HEK293 (cell line): Measurements from ENCODE around the gene NCAN.

Experiments
- CTCF ChIA-PET: fragments of 350-600 bp; formaldehyde crosslinking; extraction: SDS; loops from one replicate; lab custom pipeline; 2021; ENCODE audit warnings: antibody characterized with exemption; lab: Yijun Ruan, JAX
- POLR2A ChIA-PET: fragments of 300-600 bp; formaldehyde crosslinking; extraction: SDS; loops from one replicate; lab custom pipeline; 2020; ENCODE audit warnings: antibody characterized with exemption, inconsistent platforms; lab: Yijun Ruan, JAX
- H3K27ac ChIP-seq: fragments of 200-500 bp; sonication (Bioruptor generic); 2 replicates; pipeline ENCODE4 v1.5.1; 2014; ENCODE audit warnings: low read depth, low read length, control low read depth, inconsistent platforms; ENCODE audit errors: extremely low read depth
- H3K36me3 ChIP-seq, 2 experiments: fragments of 200-500 bp in 1 of 2; sonication (Bioruptor generic) in 1 of 2; 1 replicate in 1 of 2; 2 replicates in 1 of 2; pipeline ENCODE4 v1.5.1; 2014 to 2017; ENCODE audit warnings: inconsistent platforms in 2 of 2, low read length in 2 of 2; ENCODE audit not compliant: control insufficient read depth in 2 of 2, insufficient read depth in 1 of 2
- H3K4me1 ChIP-seq: fragments of 200-500 bp; sonication (Bioruptor generic); 2 replicates; pipeline ENCODE4 v1.5.1; 2014; ENCODE audit warnings: mild to moderate bottlenecking, low read length, inconsistent platforms; ENCODE audit not compliant: control insufficient read depth, insufficient read depth
- H3K4me3 ChIP-seq: 2 replicates; pipeline ENCODE4 v1.5.1; 2011; ENCODE audit warnings: low read depth, mild to moderate bottlenecking, control low read depth, low read length, moderate library complexity
- H3K9me3 ChIP-seq: fragments of 200-500 bp; sonication (Bioruptor generic); 2 replicates; pipeline ENCODE4 v1.5.1; 2014; ENCODE audit warnings: low read depth, low read length, inconsistent platforms; ENCODE audit not compliant: control insufficient read depth, insufficient read depth
- EGR2 ChIP-seq: fragments of 450-650 bp; formaldehyde crosslinking; IDR thresholded peaks from 2 replicates; pipeline ENCODE4 v1.5.1; 2016; ENCODE audit warnings: low read depth, missing biosample characterization, missing genetic modification characterization
- GLIS1 ChIP-seq: fragments of 450-650 bp; formaldehyde crosslinking; IDR thresholded peaks from 2 replicates; pipeline ENCODE4 v1.5.1; 2016; ENCODE audit warnings: missing biosample characterization, missing genetic modification characterization
- HOXC10 ChIP-seq: sonication (generic); formaldehyde crosslinking; IDR thresholded peaks from 2 replicates; pipeline ENCODE4 v1.8.1; 2023; ENCODE audit warnings: mild to moderate bottlenecking, missing genetic modification reagents
- HOXD13 ChIP-seq: sonication (generic); formaldehyde crosslinking; IDR thresholded peaks from 2 replicates; pipeline ENCODE4 v1.8.0; 2022; ENCODE audit warnings: missing genetic modification reagents, borderline replicate concordance
- KLF1 ChIP-seq: fragments of 450-650 bp; formaldehyde crosslinking; IDR thresholded peaks from 2 replicates; pipeline ENCODE4 v1.5.1; 2016; ENCODE audit warnings: missing biosample characterization, missing genetic modification characterization
- KLF9 ChIP-seq: fragments of 450-650 bp; formaldehyde crosslinking; IDR thresholded peaks from 2 replicates; pipeline ENCODE4 v1.5.1; 2016; ENCODE audit warnings: missing biosample characterization, missing genetic modification characterization, low read depth
- YY2 ChIP-seq: fragments of 450-650 bp; formaldehyde crosslinking; IDR thresholded peaks from 2 replicates; pipeline ENCODE4 v1.5.1; 2016; ENCODE audit warnings: missing biosample characterization, missing genetic modification characterization
- ZFP69B ChIP-seq: fragments of 450-650 bp; formaldehyde crosslinking; IDR thresholded peaks from 2 replicates; pipeline ENCODE4 v1.5.1; 2016; ENCODE audit warnings: missing biosample characterization, missing genetic modification characterization
- ZNF140 ChIP-seq: fragments of 450-650 bp; formaldehyde crosslinking; IDR thresholded peaks from 2 replicates; pipeline ENCODE4 v1.5.1; 2016; ENCODE audit warnings: missing biosample characterization, missing genetic modification characterization
- ZNF169 ChIP-seq: fragments of 450-650 bp; formaldehyde crosslinking; IDR thresholded peaks from 2 replicates; pipeline ENCODE4 v1.5.1; 2016; ENCODE audit warnings: missing biosample characterization, missing genetic modification characterization
- ZNF19 ChIP-seq: fragments of 450-650 bp; formaldehyde crosslinking; IDR thresholded peaks from 2 replicates; pipeline ENCODE4; 2016; ENCODE audit warnings: missing biosample characterization, missing genetic modification characterization, low read depth
- ZNF221 ChIP-seq: fragments of 450-650 bp; formaldehyde crosslinking; IDR thresholded peaks from 2 replicates; pipeline ENCODE4 v1.5.1; 2017; ENCODE audit warnings: missing biosample characterization, missing genetic modification characterization, borderline replicate concordance
- ZNF239 ChIP-seq: fragments of 450-650 bp; formaldehyde crosslinking; IDR thresholded peaks from 2 replicates; pipeline ENCODE4 v1.5.1; 2016; ENCODE audit warnings: missing biosample characterization, missing genetic modification characterization
- ZNF248 ChIP-seq: fragments of 450-650 bp; formaldehyde crosslinking; IDR thresholded peaks from 2 replicates; pipeline ENCODE4 v1.5.1; 2017; ENCODE audit warnings: missing biosample characterization, missing genetic modification characterization
- ZNF561 ChIP-seq: fragments of 450-650 bp; IDR thresholded peaks from 2 replicates; pipeline ENCODE4 v1.5.1; 2018; ENCODE audit warnings: missing biosample characterization, missing genetic modification characterization, borderline replicate concordance
- ZNF658 ChIP-seq: fragments of 450-650 bp; formaldehyde crosslinking; IDR thresholded peaks from 2 replicates; pipeline ENCODE4; 2016; ENCODE audit warnings: missing biosample characterization, missing genetic modification characterization
- ZNF670 ChIP-seq: fragments of 450-650 bp; formaldehyde crosslinking; IDR thresholded peaks from 2 replicates; pipeline ENCODE4 v1.5.1; 2016; ENCODE audit warnings: missing biosample characterization, missing genetic modification characterization, low read depth
- ZNF785 ChIP-seq: fragments of 450-650 bp; formaldehyde crosslinking; IDR thresholded peaks from 2 replicates; pipeline ENCODE4 v1.5.1; 2016; ENCODE audit warnings: missing biosample characterization, missing genetic modification characterization
- ZNF792 ChIP-seq: fragments of 450-650 bp; formaldehyde crosslinking; IDR thresholded peaks from 2 replicates; pipeline ENCODE4 v1.5.1; 2016; ENCODE audit warnings: missing biosample characterization, missing genetic modification characterization
- ZNF830 ChIP-seq: fragments of 450-650 bp; IDR thresholded peaks from 2 replicates; pipeline ENCODE4 v1.5.0; 2018; ENCODE audit warnings: missing biosample characterization, missing genetic modification characterization, low read depth, mild to moderate bottlenecking, moderate library complexity
- TF ChIP-seq, protein P1 (sequence below): fragments of 450-650 bp; formaldehyde crosslinking; IDR thresholded peaks from 2 replicates; pipeline ENCODE4 v1.5.1; 2016; ENCODE audit warnings: missing biosample characterization, missing genetic modification characterization
- TF ChIP-seq, protein P2 (sequence below): fragments of 450-650 bp; formaldehyde crosslinking; IDR thresholded peaks from 2 replicates; pipeline ENCODE4 v1.5.0; 2017; ENCODE audit warnings: missing biosample characterization, missing genetic modification characterization, borderline replicate concordance
- TF ChIP-seq, protein P3 (sequence below): fragments of 450-650 bp; formaldehyde crosslinking; IDR thresholded peaks from 2 replicates; pipeline ENCODE4 v1.5.1; 2016; ENCODE audit warnings: missing biosample characterization, missing genetic modification characterization
- TF ChIP-seq, protein P4 (sequence below): IDR thresholded peaks from 2 replicates; pipeline ENCODE4 v1.6.1; 2011; ENCODE audit warnings: mild to moderate bottlenecking, low read depth, low read length, borderline replicate concordance
- TF ChIP-seq, protein P5 (sequence below): fragments of 450-650 bp; formaldehyde crosslinking; IDR thresholded peaks from 2 replicates; pipeline ENCODE4 v1.5.1; 2016; ENCODE audit warnings: missing biosample characterization, missing genetic modification characterization, low read depth

NCAN gene

DNA sequence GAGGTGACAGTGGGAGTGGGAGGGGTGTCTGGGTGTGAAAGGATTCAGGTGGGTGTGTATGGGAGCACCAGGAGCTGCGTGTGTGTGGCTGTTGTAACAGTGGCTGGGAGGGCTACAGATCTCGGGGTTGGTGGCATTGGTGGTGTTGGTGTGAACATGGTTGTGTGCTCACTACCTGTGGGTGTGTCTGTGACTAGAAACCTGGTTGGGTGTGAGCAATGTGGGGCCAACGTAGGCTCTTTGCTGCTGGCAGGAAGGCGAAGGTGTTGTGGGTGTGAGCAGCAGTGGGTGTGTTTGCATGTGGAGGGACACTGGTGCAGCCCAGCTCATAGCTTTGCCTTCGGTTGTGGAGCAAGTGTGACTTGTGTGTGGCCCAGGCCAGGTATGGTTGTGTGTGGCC, 4.8 kb upstream of the NCAN start (continued):
- TF ChIP-seq, protein P1, sequence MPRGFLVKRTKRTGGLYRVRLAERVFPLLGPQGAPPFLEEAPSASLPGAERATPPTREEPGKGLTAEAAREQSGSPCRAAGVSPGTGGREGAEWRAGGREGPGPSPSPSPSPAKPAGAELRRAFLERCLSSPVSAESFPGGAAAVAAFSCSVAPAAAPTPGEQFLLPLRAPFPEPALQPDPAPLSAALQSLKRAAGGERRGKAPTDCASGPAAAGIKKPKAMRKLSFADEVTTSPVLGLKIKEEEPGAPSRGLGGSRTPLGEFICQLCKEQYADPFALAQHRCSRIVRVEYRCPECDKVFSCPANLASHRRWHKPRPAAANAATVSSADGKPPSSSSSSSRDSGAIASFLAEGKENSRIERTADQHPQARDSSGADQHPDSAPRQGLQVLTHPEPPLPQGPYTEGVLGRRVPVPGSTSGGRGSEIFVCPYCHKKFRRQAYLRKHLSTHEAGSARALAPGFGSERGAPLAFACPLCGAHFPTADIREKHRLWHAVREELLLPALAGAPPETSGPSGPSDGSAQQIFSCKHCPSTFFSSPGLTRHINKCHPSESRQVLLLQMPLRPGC (tag by site-specific recombination), result no peak
- TF ChIP-seq ZNF19 (tag by site-specific recombination) (no peak), KLF9 (peak; percentile 53; the same call in 1 of the 2 replicates), EGR2 (tag by site-specific recombination) (peak; percentile 83), ZNF140 (tag by site-specific recombination) (no peak), ZNF830 (no peak), ZNF221 (tag by site-specific recombination) (no peak), HOXC10 (no peak), ZFP69B (no peak), ZNF670 (tag by site-specific recombination) (no peak), ZNF658 (no peak), ZNF169 (tag by site-specific recombination) (no peak), HOXD13 (CRISPR knock-in tag) (no peak), ZNF785 (tag by site-specific recombination) (no peak), GLIS1 (no peak)
- TF ChIP-seq, protein P2, sequence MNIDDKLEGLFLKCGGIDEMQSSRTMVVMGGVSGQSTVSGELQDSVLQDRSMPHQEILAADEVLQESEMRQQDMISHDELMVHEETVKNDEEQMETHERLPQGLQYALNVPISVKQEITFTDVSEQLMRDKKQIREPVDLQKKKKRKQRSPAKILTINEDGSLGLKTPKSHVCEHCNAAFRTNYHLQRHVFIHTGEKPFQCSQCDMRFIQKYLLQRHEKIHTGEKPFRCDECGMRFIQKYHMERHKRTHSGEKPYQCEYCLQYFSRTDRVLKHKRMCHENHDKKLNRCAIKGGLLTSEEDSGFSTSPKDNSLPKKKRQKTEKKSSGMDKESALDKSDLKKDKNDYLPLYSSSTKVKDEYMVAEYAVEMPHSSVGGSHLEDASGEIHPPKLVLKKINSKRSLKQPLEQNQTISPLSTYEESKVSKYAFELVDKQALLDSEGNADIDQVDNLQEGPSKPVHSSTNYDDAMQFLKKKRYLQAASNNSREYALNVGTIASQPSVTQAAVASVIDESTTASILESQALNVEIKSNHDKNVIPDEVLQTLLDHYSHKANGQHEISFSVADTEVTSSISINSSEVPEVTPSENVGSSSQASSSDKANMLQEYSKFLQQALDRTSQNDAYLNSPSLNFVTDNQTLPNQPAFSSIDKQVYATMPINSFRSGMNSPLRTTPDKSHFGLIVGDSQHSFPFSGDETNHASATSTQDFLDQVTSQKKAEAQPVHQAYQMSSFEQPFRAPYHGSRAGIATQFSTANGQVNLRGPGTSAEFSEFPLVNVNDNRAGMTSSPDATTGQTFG (tag by site-specific recombination), result no peak
- TF ChIP-seq, protein P3, sequence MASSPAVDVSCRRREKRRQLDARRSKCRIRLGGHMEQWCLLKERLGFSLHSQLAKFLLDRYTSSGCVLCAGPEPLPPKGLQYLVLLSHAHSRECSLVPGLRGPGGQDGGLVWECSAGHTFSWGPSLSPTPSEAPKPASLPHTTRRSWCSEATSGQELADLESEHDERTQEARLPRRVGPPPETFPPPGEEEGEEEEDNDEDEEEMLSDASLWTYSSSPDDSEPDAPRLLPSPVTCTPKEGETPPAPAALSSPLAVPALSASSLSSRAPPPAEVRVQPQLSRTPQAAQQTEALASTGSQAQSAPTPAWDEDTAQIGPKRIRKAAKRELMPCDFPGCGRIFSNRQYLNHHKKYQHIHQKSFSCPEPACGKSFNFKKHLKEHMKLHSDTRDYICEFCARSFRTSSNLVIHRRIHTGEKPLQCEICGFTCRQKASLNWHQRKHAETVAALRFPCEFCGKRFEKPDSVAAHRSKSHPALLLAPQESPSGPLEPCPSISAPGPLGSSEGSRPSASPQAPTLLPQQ (tag by site-specific recombination), result no peak

DNA sequence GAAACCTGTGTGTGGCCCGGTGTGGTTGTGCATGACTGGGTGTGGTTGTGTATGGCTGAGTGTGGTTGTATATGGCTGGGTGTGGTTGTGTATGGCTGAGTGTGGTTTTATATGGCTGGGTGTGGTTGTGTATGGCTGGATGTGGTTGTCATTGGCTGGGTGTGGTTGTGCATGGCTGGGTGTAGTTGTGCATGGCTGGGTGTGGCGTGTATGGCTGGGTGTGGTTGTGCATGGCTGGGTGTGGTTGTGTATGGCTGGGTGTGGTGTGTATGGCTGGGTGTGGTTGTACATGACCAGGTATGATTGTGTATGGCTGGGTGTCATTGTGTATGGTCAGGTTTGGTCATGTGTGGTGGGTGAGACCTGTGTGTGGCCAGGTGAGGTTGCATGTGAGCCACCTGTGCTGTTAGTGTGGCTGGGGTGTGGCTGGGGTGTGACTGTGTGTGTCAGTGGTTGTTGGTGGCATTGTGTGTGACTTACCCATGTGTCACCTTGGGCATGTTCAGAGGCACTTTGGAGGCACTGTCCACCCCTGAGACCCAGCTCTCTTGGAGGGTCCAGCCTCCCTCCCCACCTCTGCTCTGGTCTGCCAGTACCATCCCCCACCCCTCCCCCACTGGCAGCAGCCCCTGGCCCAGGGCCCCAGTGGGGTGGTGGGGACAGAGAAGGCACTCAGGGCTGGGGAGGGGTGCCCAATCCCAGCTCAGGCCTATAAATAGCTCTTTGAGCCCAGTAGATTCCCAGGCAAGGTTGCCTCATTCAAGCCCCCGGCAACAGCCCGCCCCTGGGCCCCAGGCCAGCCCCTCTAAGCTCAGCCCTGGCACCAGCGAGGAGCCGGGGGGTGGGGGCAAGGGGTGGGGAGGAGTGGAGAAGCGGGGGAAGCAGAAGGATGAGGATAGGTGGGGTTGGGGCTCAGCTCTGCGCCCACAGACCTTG, 3.9 kb upstream of the NCAN start:
- Histone ChIP-seq H3K36me3 (no peaks in the 10 kb centered on the region), H3K9me3 (no peaks in the 10 kb centered on the region), H3K27ac (no peak overlapping the region), H3K4me1 (no peaks in the 10 kb centered on the region), H3K4me3 (no peak overlapping the region)
- ChIA-PET POLR2A (no interaction called here), CTCF (no interaction called here)
- TF ChIP-seq YY2 (tag by site-specific recombination) (no peak), KLF1 (tag by site-specific recombination) (peak; percentile 98)

DNA sequence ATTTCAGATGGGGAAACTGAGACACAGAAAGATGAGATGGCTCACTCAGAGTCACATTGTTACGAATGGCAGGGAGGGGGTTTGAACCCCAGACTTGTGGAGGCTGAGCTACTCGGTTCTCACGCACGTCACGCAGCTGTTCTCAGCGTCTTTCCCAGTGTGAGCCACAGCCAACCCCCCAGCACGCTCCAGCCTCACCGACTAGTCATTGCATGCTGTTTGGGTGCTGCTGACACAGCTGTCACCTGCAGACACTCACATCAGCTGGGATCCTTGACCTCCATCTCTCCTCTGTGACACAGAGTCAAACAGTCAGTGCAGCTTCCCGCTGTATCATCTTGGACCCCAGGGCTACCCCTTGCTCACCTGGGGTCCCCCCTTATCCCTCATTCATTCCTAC, 2.4 kb upstream of the NCAN start:
- H3K4me3 ChIP-seq, result no peak overlapping the region
- POLR2A ChIA-PET, result no interaction called here
- H3K9me3 ChIP-seq, result no peaks in the 10 kb centered on the region
- H3K4me1 ChIP-seq, result no peaks in the 10 kb centered on the region
- H3K27ac ChIP-seq, result no peak overlapping the region
- CTCF ChIA-PET, result no interaction called here
- no peaks in the 10 kb centered on the region for H3K36me3 ChIP-seq
- TF ChIP-seq ZNF248 (tag by site-specific recombination) (no peak), ZNF239 (no peak), ZNF670 (tag by site-specific recombination) (no peak), ZNF792 (no peak), ZNF561 (no peak), GLIS1 (peak; percentile 53)
- TF ChIP-seq, protein P4, sequence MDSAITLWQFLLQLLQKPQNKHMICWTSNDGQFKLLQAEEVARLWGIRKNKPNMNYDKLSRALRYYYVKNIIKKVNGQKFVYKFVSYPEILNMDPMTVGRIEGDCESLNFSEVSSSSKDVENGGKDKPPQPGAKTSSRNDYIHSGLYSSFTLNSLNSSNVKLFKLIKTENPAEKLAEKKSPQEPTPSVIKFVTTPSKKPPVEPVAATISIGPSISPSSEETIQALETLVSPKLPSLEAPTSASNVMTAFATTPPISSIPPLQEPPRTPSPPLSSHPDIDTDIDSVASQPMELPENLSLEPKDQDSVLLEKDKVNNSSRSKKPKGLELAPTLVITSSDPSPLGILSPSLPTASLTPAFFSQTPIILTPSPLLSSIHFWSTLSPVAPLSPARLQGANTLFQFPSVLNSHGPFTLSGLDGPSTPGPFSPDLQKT, result no peak
- TF ChIP-seq, protein P5, sequence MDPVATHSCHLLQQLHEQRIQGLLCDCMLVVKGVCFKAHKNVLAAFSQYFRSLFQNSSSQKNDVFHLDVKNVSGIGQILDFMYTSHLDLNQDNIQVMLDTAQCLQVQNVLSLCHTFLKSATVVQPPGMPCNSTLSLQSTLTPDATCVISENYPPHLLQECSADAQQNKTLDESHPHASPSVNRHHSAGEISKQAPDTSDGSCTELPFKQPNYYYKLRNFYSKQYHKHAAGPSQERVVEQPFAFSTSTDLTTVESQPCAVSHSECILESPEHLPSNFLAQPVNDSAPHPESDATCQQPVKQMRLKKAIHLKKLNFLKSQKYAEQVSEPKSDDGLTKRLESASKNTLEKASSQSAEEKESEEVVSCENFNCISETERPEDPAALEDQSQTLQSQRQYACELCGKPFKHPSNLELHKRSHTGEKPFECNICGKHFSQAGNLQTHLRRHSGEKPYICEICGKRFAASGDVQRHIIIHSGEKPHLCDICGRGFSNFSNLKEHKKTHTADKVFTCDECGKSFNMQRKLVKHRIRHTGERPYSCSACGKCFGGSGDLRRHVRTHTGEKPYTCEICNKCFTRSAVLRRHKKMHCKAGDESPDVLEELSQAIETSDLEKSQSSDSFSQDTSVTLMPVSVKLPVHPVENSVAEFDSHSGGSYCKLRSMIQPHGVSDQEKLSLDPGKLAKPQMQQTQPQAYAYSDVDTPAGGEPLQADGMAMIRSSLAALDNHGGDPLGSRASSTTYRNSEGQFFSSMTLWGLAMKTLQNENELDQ, result no peak
